EL (cell line): Measurements from ENCODE around the gene FRG2B.
"Not testable (repeated sequence)": the region's sequence is repeated elsewhere in the genome, so short reads cannot be mapped to it uniquely, and the experiment has no call there.

Experiments used
- DNase-seq: peaks from one replicate; pipeline ENCODE4 v3.0.0-alpha.2; 2016

FRG2B gene

GRCh38 chr10:133626695-133627094 is at the start of gene FRG2B:
Gene FRG2B, minus strand, starts transcription at chr10:133626795. Its CDS starts 53 bp downstream, at chr10:133626742.
- not testable (repeated sequence) for DNase-seq

- DNase-seq = not testable (repeated sequence)
Measured at GRCh38 chr10:133667446-133667845, 40.9 kb upstream of the FRG2B start.

- DNase-seq = not testable (repeated sequence)
Measured at GRCh38 chr10:133663544-133664160, 37.1 kb upstream of the FRG2B start.

- not testable (repeated sequence) for DNase-seq
Measured at GRCh38 chr10:133661122-133661521, 34.5 kb upstream of the FRG2B start.

- not testable (repeated sequence) for DNase-seq
Measured at GRCh38 chr10:133660516-133660915, 33.9 kb upstream of the FRG2B start.

GRCh38 chr10:133657276-133657675 is 30.7 kb upstream of the FRG2B start:
- not testable (repeated sequence) for DNase-seq

- DNase-seq = not testable (repeated sequence)
Measured at GRCh38 chr10:133648872-133649455, 22.4 kb upstream of the FRG2B start.

- DNase-seq = not testable (repeated sequence)
Measured at GRCh38 chr10:133647075-133647748, 20.6 kb upstream of the FRG2B start.

GRCh38 chr10:133637846-133638235 is 11.2 kb upstream of the FRG2B start:
- DNase-seq = not testable (repeated sequence)

- DNase-seq = not testable (repeated sequence)
Measured at GRCh38 chr10:133637202-133637845, 10.7 kb upstream of the FRG2B start.

GRCh38 chr10:133630723-133631249 is 4.2 kb upstream of the FRG2B start:
- not testable (repeated sequence) for DNase-seq

GRCh38 chr10:133622544-133622943 is 4.1 kb downstream of the FRG2B start:
- not testable (repeated sequence) for DNase-seq

GRCh38 chr10:133618851-133619250 is 7.7 kb downstream of the FRG2B start:
- DNase-seq = no peak

GRCh38 chr10:133617196-133617595 is 9.4 kb downstream of the FRG2B start:
- no peak for DNase-seq

- no peak for DNase-seq
Measured at GRCh38 chr10:133616371-133617130, 10.0 kb downstream of the FRG2B start.

GRCh38 chr10:133614830-133615580 is 11.6 kb downstream of the FRG2B start:
- no peak for DNase-seq

- no peak for DNase-seq
Measured at GRCh38 chr10:133613699-133614098, 12.9 kb downstream of the FRG2B start.

- DNase-seq = no peak
Measured at GRCh38 chr10:133611079-133611478, 15.5 kb downstream of the FRG2B start.

GRCh38 chr10:133608855-133609254 is 17.7 kb downstream of the FRG2B start:
- DNase-seq = peak; percentile 11

GRCh38 chr10:133603434-133603833 is 23.2 kb downstream of the FRG2B start:
- DNase-seq = not testable (repeated sequence)

- no peak for DNase-seq
Measured at GRCh38 chr10:133600657-133601056, 25.9 kb downstream of the FRG2B start.

- DNase-seq = not testable (repeated sequence)
Measured at GRCh38 chr10:133599869-133600268, 26.7 kb downstream of the FRG2B start.
